GM23248 (cell line): ENCODE measurements around the gene CAPN6. TPM values are rescaled to one million over a fixed set of nuclear protein-coding genes. Genes with fewer than 3 reads are reported as not detected.

Experiments used
- DNase-seq: peaks from one replicate; pipeline ENCODE4 v3.0.0-alpha.2; 2015
- H2AFZ ChIP-seq: fragments of 200-600 bp; sonication (generic); 2 replicates; pipeline ENCODE4 v1.6.1; 2016; ENCODE audit warnings: antibody characterized with exemption
- H3F3A ChIP-seq: fragments of 200-600 bp; sonication (generic); 2 replicates; pipeline ENCODE4 v1.6.1; 2016; ENCODE audit warnings: mild to moderate bottlenecking, antibody characterized with exemption, mixed run types; ENCODE audit not compliant: insufficient read depth
- H3K27ac ChIP-seq: fragments of 200-600 bp; sonication (generic); 2 replicates; pipeline ENCODE4 v1.5.1; 2016; ENCODE audit warnings: mild to moderate bottlenecking
- H3K27me3 ChIP-seq: fragments of 200-600 bp; sonication (generic); replicated peaks from 2 replicates; pipeline ENCODE4 v1.6.1; 2016; ENCODE audit warnings: mild to moderate bottlenecking; ENCODE audit not compliant: insufficient read depth
- H3K36me3 ChIP-seq: fragments of 200-600 bp; sonication (generic); 2 replicates; pipeline ENCODE4 v1.6.1; 2016; ENCODE audit warnings: low read depth, mild to moderate bottlenecking
- H3K4me1 ChIP-seq: fragments of 200-600 bp; sonication (generic); 2 replicates; pipeline ENCODE4 v1.6.1; 2016; ENCODE audit warnings: mild to moderate bottlenecking; ENCODE audit not compliant: insufficient read depth
- H3K4me2 ChIP-seq: fragments of 200-600 bp; sonication (generic); one replicate; pipeline ENCODE4 v1.6.1; 2016; ENCODE audit warnings: mild to moderate bottlenecking; ENCODE audit not compliant: unreplicated experiment
- H3K4me3 ChIP-seq: fragments of 200-600 bp; sonication (generic); 2 replicates; pipeline ENCODE4 v1.5.1; 2016; ENCODE audit warnings: mild to moderate bottlenecking
- H3K79me2 ChIP-seq: fragments of 200-600 bp; sonication (generic); 2 replicates; pipeline ENCODE4 v1.6.1; 2016; ENCODE audit warnings: mild to moderate bottlenecking; ENCODE audit not compliant: insufficient read depth
- H3K9ac ChIP-seq: fragments of 200-600 bp; sonication (generic); 2 replicates; pipeline ENCODE4 v1.6.1; 2016; ENCODE audit warnings: mild to moderate bottlenecking
- H3K9me2 ChIP-seq: fragments of 200-600 bp; sonication (generic); 2 replicates; pipeline ENCODE4 v1.6.1; 2016; ENCODE audit warnings: mixed run types, mild to moderate bottlenecking, moderate library complexity; ENCODE audit not compliant: insufficient read depth
- H3K9me3 ChIP-seq: fragments of 200-600 bp; sonication (generic); one replicate; pipeline ENCODE4 v1.6.1; 2017; ENCODE audit warnings: low read depth
- H4K20me1 ChIP-seq: fragments of 200-600 bp; sonication (generic); 2 replicates; pipeline ENCODE4 v1.6.0; 2016; ENCODE audit not compliant: insufficient read depth
- EZH2 ChIP-seq: fragments of 200-600 bp; sonication (generic); IDR thresholded peaks from 2 replicates; pipeline ENCODE4 v1.6.1; 2018; ENCODE audit warnings: antibody characterized with exemption, mild to moderate bottlenecking; ENCODE audit not compliant: insufficient read depth, poor library complexity, severe bottlenecking
- EZH2phosphoT487 ChIP-seq: fragments of 200-600 bp; sonication (generic); IDR thresholded peaks from 2 replicates; pipeline ENCODE4 v1.6.1; 2018; ENCODE audit warnings: antibody characterized with exemption, moderate library complexity, mild to moderate bottlenecking, low read depth; ENCODE audit not compliant: insufficient read depth
- WGBS, 2 experiments: methylation state at CpG; one replicate each; pipeline ENCODE4 v1.1.6; 2015 to 2017; ENCODE audit warnings: low lambda C conversion rate in 2 of 2, low coverage in 1 of 2; ENCODE audit errors: missing lambda C conversion rate in 2 of 2; 5-methylcytosine and 5-hydroxymethylcytosine counted together
- in situ Hi-C: fragments of 300-500 bp; cut with MboI; formaldehyde crosslinking; loops from 2 replicates; pipeline ENCODE4 v1.15.0; 2020
- polyA plus RNA-seq: library from polyadenylated mRNA; unstranded; fragments of >200 nt; fragmentation: Nextera tagmentation; extraction: Ambion mirVana; gene quantifications from 2 replicates; pipeline ENCODE4 v1.2.1, GENCODE V29; 2016
- total RNA-seq: library from RNA; depleted of rRNA; stranded (reverse); fragments of >200 nt; shearing (Covaris generic); gene quantifications from 2 replicates; pipeline ENCODE4 v1.2.3, GENCODE V29; 2014

The CAPN6 gene
- total and polyA plus RNA-seq, 2 experiments from 2014 or later = not detected

DNA sequence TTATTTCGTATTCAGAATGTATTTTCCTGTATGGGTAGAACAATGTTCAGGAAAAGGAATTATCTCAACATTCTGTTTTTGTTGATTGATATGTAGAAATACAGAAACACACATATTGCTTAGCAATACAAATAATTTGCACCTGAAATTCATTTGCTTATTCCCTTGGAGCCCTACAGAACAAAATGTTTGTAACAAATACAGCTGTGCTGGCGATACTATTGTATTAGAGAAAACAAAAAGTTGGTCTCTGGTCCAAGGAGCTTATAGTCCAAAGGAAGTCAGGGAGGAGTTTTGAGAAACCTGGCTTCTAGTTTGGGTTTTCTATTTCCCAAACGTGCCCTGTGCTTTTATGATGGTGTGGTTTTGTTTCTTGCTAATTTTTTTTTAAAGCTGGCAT lies 37.8 kb upstream of the CAPN6 start:
- TF ChIP-seq EZH2phosphoT487 (no peak), EZH2 (no peak)
- in situ Hi-C loops = no loop called here
- Histone ChIP-seq H3K4me3 (no peak overlapping the region), H3F3A (no peaks in the 10 kb centered on the region), H4K20me1 (no peaks in the 10 kb centered on the region), H3K4me2 (no peak overlapping the region), H3K9ac (no peak overlapping the region), H3K9me2 (no peaks in the 10 kb centered on the region), H3K27ac (no peak overlapping the region), H3K4me1 (no peaks in the 10 kb centered on the region), H3K9me3 (no peaks in the 10 kb centered on the region), H3K36me3 (no peaks in the 10 kb centered on the region), H2AFZ (no peak overlapping the region), H3K79me2 (no peaks in the 10 kb centered on the region), H3K27me3 (no peaks in the 10 kb centered on the region)
- 4 to 5% methylated on average over 3 of the region's 3 CpGs for WGBS, 2 experiments
- no peak for DNase-seq

DNA sequence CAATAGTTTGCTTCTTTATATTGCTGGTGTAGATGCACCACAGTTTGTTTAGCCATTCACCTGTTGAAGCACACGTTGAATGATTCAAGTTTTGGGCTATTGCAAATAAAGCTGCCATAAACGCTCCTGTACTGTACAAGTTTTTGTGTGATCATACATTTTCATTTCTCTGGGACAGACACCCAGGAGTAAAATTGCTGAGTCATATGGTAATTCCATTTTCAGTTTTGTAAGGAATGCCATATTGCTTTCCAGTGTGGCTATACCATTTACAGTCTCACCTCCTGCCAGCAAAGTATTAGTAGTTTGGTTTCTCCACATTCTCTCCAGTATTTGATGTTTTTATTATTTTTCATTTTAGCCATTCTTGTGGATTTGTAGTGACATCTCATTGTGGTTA lies 32.0 kb upstream of the CAPN6 start:
- TF ChIP-seq EZH2phosphoT487 (no peak), EZH2 (no peak)
- Histone ChIP-seq H3K9me2 (no peaks in the 10 kb centered on the region), H4K20me1 (no peaks in the 10 kb centered on the region), H3K9me3 (no peaks in the 10 kb centered on the region), H3K4me3 (no peak overlapping the region), H2AFZ (no peak overlapping the region), H3K9ac (no peak overlapping the region), H3K79me2 (no peaks in the 10 kb centered on the region), H3F3A (no peaks in the 10 kb centered on the region), H3K4me1 (no peaks in the 10 kb centered on the region), H3K4me2 (no peak overlapping the region), H3K27ac (no peak overlapping the region), H3K36me3 (no peaks in the 10 kb centered on the region), H3K27me3 (no peaks in the 10 kb centered on the region)
- in situ Hi-C loops = no loop called here
- no peak for DNase-seq
- 25 to 26% methylated on average over 2 of the region's 2 CpGs for WGBS, 2 experiments

DNA sequence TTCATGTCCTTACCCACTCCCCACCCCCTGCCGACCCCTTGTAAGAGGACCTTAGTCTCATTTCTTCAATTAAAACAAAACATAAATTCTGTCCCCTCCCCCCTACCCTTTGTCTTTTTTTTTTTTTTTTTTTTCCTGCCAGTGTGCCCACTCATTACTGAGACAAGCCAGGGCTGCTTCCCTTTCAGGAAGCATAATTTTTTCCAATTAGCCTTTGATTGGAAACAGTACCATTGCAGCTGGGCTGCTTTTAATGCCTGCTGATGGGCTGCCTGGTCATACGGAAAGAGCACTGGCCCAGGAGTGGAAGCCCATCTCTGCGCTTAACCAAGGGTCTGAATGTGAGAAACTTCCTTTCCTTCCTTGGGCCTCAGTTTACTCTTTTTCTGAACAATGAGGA lies 18.6 kb upstream of the CAPN6 start:
- TF ChIP-seq EZH2 (no peak), EZH2phosphoT487 (no peak)
- no peaks in the 10 kb centered on the region for H3K36me3 ChIP-seq
- no peak overlapping the region for H3K4me2 ChIP-seq
- H4K20me1 ChIP-seq = no peaks in the 10 kb centered on the region
- no peak overlapping the region for H3K4me3 ChIP-seq
- no peak overlapping the region for H3K9ac ChIP-seq
- no peaks in the 10 kb centered on the region for H3K4me1 ChIP-seq
- no peaks in the 10 kb centered on the region for H3K9me2 ChIP-seq
- no peak for DNase-seq
- H3K9me3 ChIP-seq = no peaks in the 10 kb centered on the region
- H2AFZ ChIP-seq = no peak overlapping the region
- in situ Hi-C loops = no loop called here
- H3K79me2 ChIP-seq = no peaks in the 10 kb centered on the region
- H3K27ac ChIP-seq = no peak overlapping the region
- H3F3A ChIP-seq = no peaks in the 10 kb centered on the region
- no peaks in the 10 kb centered on the region for H3K27me3 ChIP-seq
- 11 to 21% methylated on average over 3 of the region's 3 CpGs for WGBS, 2 experiments

DNA sequence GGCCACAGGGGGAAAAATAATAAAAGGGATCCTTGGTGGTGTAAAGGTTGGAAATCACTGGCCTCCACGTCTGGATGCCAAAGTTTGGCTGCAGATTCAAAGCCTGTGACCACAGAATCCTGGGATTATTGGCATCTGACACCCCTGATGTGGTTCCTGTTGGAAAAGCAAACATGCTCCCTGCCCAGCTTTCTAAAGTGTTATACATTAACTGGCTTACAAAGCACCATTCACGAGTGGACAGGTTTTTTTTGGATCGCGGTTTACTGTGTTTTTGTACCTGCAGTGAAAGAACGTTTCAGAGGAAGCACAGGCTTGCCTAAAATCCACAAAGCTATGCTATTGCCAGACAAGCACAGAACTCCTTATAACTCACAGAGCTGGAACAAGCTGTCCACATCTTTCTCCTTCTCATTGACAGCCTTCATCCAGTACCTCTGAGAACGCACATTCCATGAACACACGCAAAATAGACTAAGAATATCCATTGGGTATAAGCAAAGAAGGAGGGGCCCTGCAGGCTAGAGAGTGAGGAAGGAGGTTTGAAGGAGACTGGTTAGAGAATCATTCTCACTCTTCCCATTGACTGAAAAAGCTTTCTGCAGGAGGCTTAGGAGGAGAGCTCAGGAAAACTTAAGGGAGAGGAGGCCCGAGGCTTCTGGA lies 14.5 kb upstream of the CAPN6 start:
- H4K20me1 ChIP-seq = no peaks in the 10 kb centered on the region
- H2AFZ ChIP-seq = no peak overlapping the region
- H3K4me1 ChIP-seq = no peaks in the 10 kb centered on the region
- no peaks in the 10 kb centered on the region for H3K9me3 ChIP-seq
- no peak overlapping the region for H3K4me2 ChIP-seq
- no peak for DNase-seq
- H3K9ac ChIP-seq = no peak overlapping the region
- WGBS, 2 experiments = 45 to 47% methylated on average over 8 of the region's 8 CpGs
- in situ Hi-C loops = no loop called here
- H3F3A ChIP-seq = no peaks in the 10 kb centered on the region
- H3K4me3 ChIP-seq = no peak overlapping the region
- no peak for TF ChIP-seq EZH2phosphoT487
- no peak for TF ChIP-seq EZH2
- H3K9me2 ChIP-seq = no peaks in the 10 kb centered on the region
- H3K27me3 ChIP-seq = no peaks in the 10 kb centered on the region
- no peaks in the 10 kb centered on the region for H3K36me3 ChIP-seq
- no peaks in the 10 kb centered on the region for H3K79me2 ChIP-seq
- H3K27ac ChIP-seq = no peak overlapping the region
